ENCODE data around the gene AP3S1.

DNA sequence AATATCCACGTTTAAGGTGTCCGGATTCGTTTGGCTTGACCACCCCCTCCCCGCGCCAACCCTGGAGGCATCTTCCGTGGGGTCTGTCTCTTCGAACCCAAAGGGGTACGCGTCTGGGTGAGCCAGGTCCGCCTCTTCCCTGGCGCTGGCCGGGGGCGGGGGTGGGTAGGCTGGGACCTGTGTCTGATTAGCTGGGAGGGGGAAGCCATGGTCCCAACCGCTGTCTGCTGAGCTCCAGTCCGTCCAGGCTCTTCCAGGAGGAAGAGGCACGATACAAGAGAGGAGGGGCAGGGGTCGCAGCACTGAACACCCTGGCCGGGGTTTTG lies 120.5 kb downstream of the AP3S1 start, which contains the start of gene LVRN:
- no peak for TF ChIP-seq ZNF274 (IDR thresholded peaks at IDR 0.05; ENCODE audit: low read depth, low read length)
- TF ChIP-seq SUZ12 (IDR thresholded peaks at IDR 0.05; ENCODE audit: extremely low read depth, insufficient read depth, insufficient read length): no peak
